Ovary (tissue), 9 donors: ENCODE data around the gene CPNE9. TPM values are rescaled to one million over a fixed set of nuclear protein-coding genes. Genes with fewer than 3 reads are reported as not detected.

ENCODE experiments used
- DNase-seq, 5 donors: peaks; one replicate each; pipeline ENCODE4 v3.0.0-alpha.2; 2019 to 2020
- H3K27ac ChIP-seq, 2 donors: fragments of 200-600 bp; one replicate each; pipeline versions ENCODE4 v1.5.1 to v1.8.0; 2019 to 2022
- H3K27me3 ChIP-seq: fragments of 200-600 bp; one replicate; pipeline ENCODE4 v1.8.0; 2022
- H3K36me3 ChIP-seq: fragments of 200-600 bp; sonication (generic); one replicate; pipeline ENCODE4 v1.5.1; 2019
- H3K4me1 ChIP-seq: one replicate; pipeline ENCODE4 v1.8.1; 2013; ENCODE audit warnings: mild to moderate bottlenecking, moderate library complexity; ENCODE audit not compliant: insufficient read depth
- H3K4me3 ChIP-seq: fragments of 200-600 bp; sonication (generic); one replicate; pipeline ENCODE4 v1.5.1; 2017
- H3K9me3 ChIP-seq, 2 donors: fragments of 200-600 bp in 1 of 2; sonication (generic) in 1 of 2; one replicate each; pipeline versions ENCODE4 v1.5.1 to v1.8.1; 2013 to 2019; ENCODE audit warnings: mild to moderate bottlenecking in 1 of 2, moderate library complexity in 1 of 2
- CTCF ChIP-seq, 3 donors: fragments of 450-650 bp in 2 of 3; fragments of 200-600 bp in 1 of 3; IDR thresholded peaks; one replicate each; pipeline versions ENCODE4 v1.5.1 to v1.8.0; 2016 to 2022; ENCODE audit warnings: antibody characterized with exemption in 3 of 3, mild to moderate bottlenecking in 1 of 3
- EP300 ChIP-seq: sonication (generic); formaldehyde crosslinking; IDR thresholded peaks from one replicate; pipeline ENCODE4 v1.6.1; 2017; ENCODE audit warnings: antibody characterized with exemption
- POLR2A ChIP-seq: fragments of 450-650 bp; IDR thresholded peaks from one replicate; pipeline ENCODE4 v1.6.1; 2017; ENCODE audit warnings: antibody characterized with exemption, mild to moderate bottlenecking, moderate library complexity
- WGBS, 3 donors: extraction: QIAGEN DNeasy Blood & Tissue Kit in 1 of 3; methylation state at CpG; one replicate each; pipeline versions ENCODE4 v1.1.5 to v1.1.7; 2013 to 2017; 5-methylcytosine and 5-hydroxymethylcytosine counted together
- intact Hi-C, 4 donors: fragments of 100-400 bp; cut with DNase I; formaldehyde crosslinking; loops; one replicate each; pipeline versions ENCODE4 v1.11.0 to v1.15.1; 2022 to 2023
- polyA plus RNA-seq, 2 donors: library from polyadenylated mRNA; stranded (reverse); fragments of 200-250 nt in 1 of 2; fragments of 350-450 nt in 1 of 2; fragmentation: Illumina TruSeq in 1 of 2; extraction: RNeasy Lipid Tissue Mini Kit (QIAGEN cat#74804) in 1 of 2; gene quantifications; one replicate each; pipeline ENCODE4 v1.2.3, GENCODE V29; 2013 to 2014
- total RNA-seq, 7 donors: library from RNA; depleted of rRNA in 2 of 7; stranded (reverse); fragments of >200 nt in 2 of 7; fragmentation: NEBNext Ultra II Directional in 3 of 7; extraction: Animal tissue kit (Norgen Biotek cat#: 25700) in 3 of 7; gene quantifications; one replicate each; pipeline versions ENCODE4 v1.1.0 to v1.2.4, GENCODE V29; 2016 to 2023
- donor health status: DM: no; HTN: no; CAD: no; lungs with moderate emphysema.
- donor health status: DM: no; HTN: no; CAD: no.
- donor health status: Bipolar disorder and iron deficiency.
- donor health status: DM: yes; HTN: yes; CAD: no.
- donor health status: DM: no; HTN: no; CAD: no.
- donor health status: DM: yes; HTN: yes; CAD: no.

CPNE9 gene
- total and polyA plus RNA-seq, 9 donors = 0.07 TPM; not detected in 8

- no peak overlapping the region for H3K4me3 ChIP-seq
- 56 to 72% (median 61%) methylated on average over 5 of the region's 5 CpGs for WGBS, 3 donors
- no peaks in the 10 kb centered on the region for H3K27me3 ChIP-seq
- no peak for TF ChIP-seq EP300
- TF ChIP-seq POLR2A = no peak
- TF ChIP-seq CTCF (IDR thresholded peaks at IDR 0.05) = no peak
- intact Hi-C loops = no loop called here
- H3K36me3 ChIP-seq = no peaks in the 10 kb centered on the region
- peak overlapping the region in 1 of 2 donors; percentile 20 for H3K27ac ChIP-seq
- H3K9me3 ChIP-seq = no peaks in the 10 kb centered on the region
- DNase-seq = peak in 1 of 5 donors; percentile 50
- H3K4me1 ChIP-seq = no peaks in the 10 kb centered on the region
Measured at GRCh38 chr3:9778143-9779074, 74.8 kb downstream of the CPNE9 start.

- TF ChIP-seq POLR2A (no peak), CTCF (IDR thresholded peaks at IDR 0.05) (no peak), EP300 (no peak)
- Histone ChIP-seq H3K9me3 (no peaks in the 10 kb centered on the region), H3K4me1 (no peaks in the 10 kb centered on the region), H3K27me3 (no peaks in the 10 kb centered on the region), H3K4me3 (no peak overlapping the region), H3K27ac (no peak overlapping the region), H3K36me3 (no peaks in the 10 kb centered on the region)
- no peak for DNase-seq
- WGBS, 3 donors = 86 to 90% (median 88%) methylated on average over 6 of the region's 6 CpGs
- intact Hi-C loops = no loop called here
Measured at GRCh38 chr3:9779075-9779593, 75.5 kb downstream of the CPNE9 start.

Other genes with a start within 250 kb of the CPNE9 start
- under 1 TPM in 2 of 7 donors, not detected in 5; 0.05 to 0.51 TPM for gene LHFPL4, start 150.0 kb upstream of the CPNE9 start, total RNA-seq
- gene LHFPL4, start 150.0 kb upstream of the CPNE9 start, polyA plus RNA-seq = not detected
- 10 to 100 TPM; 18.0 to 27.2 (median 23.9) TPM for gene MTMR14, start 54.3 kb upstream of the CPNE9 start, total RNA-seq
- 10 to 100 TPM; 22.7 to 29.2 TPM for gene MTMR14, start 54.3 kb upstream of the CPNE9 start, polyA plus RNA-seq
- 10 to 100 TPM; 11.7 to 26.4 (median 23.1) TPM for gene BRPF1, start 27.9 kb downstream of the CPNE9 start, total RNA-seq
- 10 to 100 TPM in 1 of 2 donors, 1 to 10 TPM in 1; 7.2 to 12.1 TPM for gene BRPF1, start 27.9 kb downstream of the CPNE9 start, polyA plus RNA-seq
- 10 to 100 TPM; 16.8 to 54.3 (median 31.5) TPM for gene OGG1, start 46.1 kb downstream of the CPNE9 start, total RNA-seq
- 10 to 100 TPM; 28.1 to 28.9 TPM for gene OGG1, start 46.1 kb downstream of the CPNE9 start, polyA plus RNA-seq
- gene CAMK1, start 66.1 kb downstream of the CPNE9 start, total RNA-seq = 10 to 100 TPM; 38.4 to 67.3 (median 48.4) TPM
- gene CAMK1, start 66.1 kb downstream of the CPNE9 start, polyA plus RNA-seq = 10 to 100 TPM; 34.8 to 38.7 TPM
- 10 to 100 TPM; 49.4 to 77.9 (median 67.4) TPM for gene TADA3, start 88.6 kb downstream of the CPNE9 start, total RNA-seq
- 10 to 100 TPM; 45.5 to 49.5 TPM for gene TADA3, start 88.6 kb downstream of the CPNE9 start, polyA plus RNA-seq
- gene ARPC4, start 89.2 kb downstream of the CPNE9 start, total RNA-seq = 100 to 1,000 TPM in 3 of 7 donors, 10 to 100 TPM in 4; 58.3 to 123 (median 85.1) TPM
- 100 to 1,000 TPM in 1 of 2 donors, 10 to 100 TPM in 1; 75.2 to 189 TPM for gene ARPC4, start 89.2 kb downstream of the CPNE9 start, polyA plus RNA-seq
- gene TTLL3, start 106.4 kb downstream of the CPNE9 start, total RNA-seq = 10 to 100 TPM; 53.4 to 94.4 (median 65.1) TPM
- gene TTLL3, start 106.4 kb downstream of the CPNE9 start, polyA plus RNA-seq = 10 to 100 TPM; 43.0 to 62.0 TPM
- gene RPUSD3, start 140.2 kb downstream of the CPNE9 start, total RNA-seq = 10 to 100 TPM; 23.3 to 32.2 (median 26.9) TPM
- 10 to 100 TPM; 19.4 to 21.5 TPM for gene RPUSD3, start 140.2 kb downstream of the CPNE9 start, polyA plus RNA-seq
- gene CIDEC, start 176.4 kb downstream of the CPNE9 start, total RNA-seq = 1 to 10 TPM in 2 of 7 donors, under 1 TPM in 1, not detected in 4; 0.23 to 3.0 (median 1.2) TPM
- 1 to 10 TPM in 1 of 2 donors, not detected in 1; 1.4 TPM for gene CIDEC, start 176.4 kb downstream of the CPNE9 start, polyA plus RNA-seq
- gene JAGN1, start 186.8 kb downstream of the CPNE9 start, total RNA-seq = 10 to 100 TPM; 25.7 to 39.9 (median 31.6) TPM
- 10 to 100 TPM; 36.2 to 54.0 TPM for gene JAGN1, start 186.8 kb downstream of the CPNE9 start, polyA plus RNA-seq
- gene IL17RE, start 199.0 kb downstream of the CPNE9 start, total RNA-seq = 1 to 10 TPM in 6 of 7 donors, under 1 TPM in 1; 0.48 to 3.6 (median 1.3) TPM
- 1 to 10 TPM; 1.1 to 2.0 TPM for gene IL17RE, start 199.0 kb downstream of the CPNE9 start, polyA plus RNA-seq
- gene IL17RC, start 213.3 kb downstream of the CPNE9 start, total RNA-seq = 10 to 100 TPM; 24.0 to 46.5 (median 37.4) TPM
- gene IL17RC, start 213.3 kb downstream of the CPNE9 start, polyA plus RNA-seq = 10 to 100 TPM; 14.2 to 34.1 TPM
- gene CRELD1, start 230.0 kb downstream of the CPNE9 start, total RNA-seq = 10 to 100 TPM; 11.2 to 35.2 (median 29.0) TPM
- gene CRELD1, start 230.0 kb downstream of the CPNE9 start, polyA plus RNA-seq = 10 to 100 TPM; 18.3 to 31.8 TPM
- 1 to 10 TPM; 1.4 to 6.0 (median 2.6) TPM for gene PRRT3, start 248.6 kb downstream of the CPNE9 start, total RNA-seq
- gene PRRT3, start 248.6 kb downstream of the CPNE9 start, polyA plus RNA-seq = 1 to 10 TPM; 1.0 TPM